ENCODE results near the gene ARID2. TPM values are rescaled to one million over a fixed set of nuclear protein-coding genes. Genes with fewer than 3 reads are reported as not detected.

The ARID2 gene
- total RNA-seq, 2 donors from 2014 or later: 31.0 to 32.0 TPM

DNA sequence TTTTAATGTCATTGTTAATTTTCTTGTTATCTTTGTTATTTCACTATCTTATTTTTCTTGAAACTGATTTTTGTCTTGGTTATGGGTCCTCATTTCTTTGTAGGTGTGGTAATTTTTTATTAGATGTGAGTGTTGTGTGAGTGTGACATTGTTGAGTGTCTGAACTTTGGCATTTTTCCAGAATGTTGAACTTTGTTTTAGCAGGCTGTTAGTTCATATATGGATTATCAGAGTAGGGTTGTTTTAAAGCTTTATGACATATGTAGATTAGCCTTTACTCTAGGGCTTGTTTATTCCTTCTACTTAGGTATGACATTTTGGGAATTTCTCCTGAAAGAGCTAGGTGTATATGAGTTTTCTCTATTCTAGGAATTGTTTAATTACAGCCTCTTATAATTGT lies 103.9 kb downstream of the ARID2 start:
- ATAC-seq (peak; percentile 96), DNase-seq (no peak)
- intact Hi-C loops (cut with DNase I, micrococcal nuclease): no loop called here

DNA sequence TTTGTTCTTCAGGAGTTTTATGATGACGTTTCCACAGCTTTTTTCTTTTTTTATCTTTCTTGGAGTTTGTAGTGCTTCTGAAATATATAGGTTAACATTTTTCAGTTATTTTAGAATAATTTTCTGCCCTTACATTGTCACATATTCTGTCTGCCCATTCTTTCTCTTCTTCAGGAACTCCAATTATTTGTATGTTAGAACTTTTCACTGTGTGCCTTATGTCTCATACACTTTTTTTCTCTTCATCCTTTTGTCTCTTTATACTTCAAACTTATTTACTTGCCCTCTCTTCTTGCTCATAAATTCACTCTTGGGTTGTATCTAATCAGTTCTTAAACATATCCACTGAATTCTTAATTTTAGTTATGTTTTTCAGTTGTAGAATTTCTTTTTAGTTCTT lies 105.3 kb downstream of the ARID2 start:
- no peak for DNase-seq
- intact Hi-C loops (cut with DNase I, micrococcal nuclease): no loop called here
- ATAC-seq: no peak

DNA sequence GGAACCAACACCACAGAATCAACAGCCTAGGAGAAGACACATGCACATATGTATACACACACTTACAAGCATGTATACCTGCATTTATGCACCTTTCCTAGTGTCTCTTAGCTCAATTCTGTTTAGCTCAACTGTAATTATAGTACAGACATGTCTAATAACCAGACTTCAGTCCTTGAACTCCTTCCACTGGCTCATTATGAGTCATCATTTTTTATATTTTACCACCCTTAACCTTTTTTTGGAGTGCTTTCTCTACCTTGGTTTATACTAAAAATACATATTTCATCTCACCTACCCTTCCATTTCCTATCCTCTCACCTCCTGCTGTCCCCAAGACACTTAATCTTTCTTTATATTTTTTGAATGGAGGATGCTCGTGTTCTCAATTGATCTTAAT lies 110.4 kb downstream of the ARID2 start:
- intact Hi-C loops (cut with DNase I, micrococcal nuclease): no loop called here
- no peak for ATAC-seq
- DNase-seq: no peak

DNA sequence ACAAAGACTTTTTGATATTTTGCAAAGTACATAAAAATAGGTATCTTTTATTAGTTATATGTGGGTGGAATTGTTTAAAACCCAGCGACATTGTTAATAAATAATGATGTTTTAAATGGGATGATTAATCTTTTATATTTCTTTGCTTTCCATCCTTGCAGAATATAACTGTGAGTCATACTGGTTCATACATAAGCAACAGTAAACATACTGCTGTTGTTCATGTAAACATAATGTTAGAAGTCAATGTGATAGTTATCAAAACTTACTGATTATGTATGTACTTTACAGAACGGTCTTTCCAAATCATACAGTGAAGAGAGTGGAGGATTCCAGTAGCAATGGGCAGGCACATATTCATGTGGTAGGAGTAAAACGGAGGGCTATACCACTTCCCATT lies 119.8 kb downstream of the ARID2 start:
- intact Hi-C loops (cut with DNase I, micrococcal nuclease): no loop called here
- DNase-seq (no peak), ATAC-seq (no peak)

DNA sequence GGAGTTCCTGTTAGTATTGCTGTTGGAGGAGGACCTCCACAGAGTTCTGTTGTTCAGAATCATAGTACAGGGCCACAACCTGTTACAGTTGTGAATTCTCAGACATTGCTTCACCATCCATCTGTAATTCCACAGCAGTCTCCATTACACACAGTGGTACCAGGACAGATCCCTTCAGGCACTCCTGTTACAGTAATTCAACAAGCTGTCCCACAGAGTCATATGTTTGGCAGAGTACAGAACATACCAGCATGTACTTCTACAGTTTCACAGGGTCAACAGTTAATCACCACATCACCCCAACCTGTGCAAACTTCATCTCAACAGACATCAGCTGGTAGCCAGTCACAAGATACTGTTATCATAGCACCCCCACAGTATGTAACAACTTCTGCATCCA lies 120.8 kb downstream of the ARID2 start:
- intact Hi-C loops (cut with DNase I, micrococcal nuclease): no loop called here
- DNase-seq (no peak), ATAC-seq (no peak)

DNA sequence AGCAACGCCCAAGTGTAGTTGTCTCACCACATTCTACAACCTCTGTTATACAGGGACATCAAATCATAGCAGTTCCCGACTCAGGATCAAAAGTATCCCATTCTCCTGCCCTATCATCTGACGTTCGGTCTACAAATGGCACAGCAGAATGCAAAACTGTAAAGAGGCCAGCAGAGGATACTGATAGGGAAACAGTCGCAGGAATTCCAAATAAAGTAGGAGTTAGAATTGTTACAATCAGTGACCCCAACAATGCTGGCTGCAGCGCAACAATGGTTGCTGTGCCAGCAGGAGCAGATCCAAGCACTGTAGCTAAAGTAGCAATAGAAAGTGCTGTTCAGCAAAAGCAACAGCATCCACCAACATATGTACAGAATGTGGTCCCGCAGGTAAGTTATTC lies 123.0 kb downstream of the ARID2 start:
- no peak for DNase-seq
- intact Hi-C loops (cut with DNase I, micrococcal nuclease): no loop called here
- ATAC-seq: no peak

DNA sequence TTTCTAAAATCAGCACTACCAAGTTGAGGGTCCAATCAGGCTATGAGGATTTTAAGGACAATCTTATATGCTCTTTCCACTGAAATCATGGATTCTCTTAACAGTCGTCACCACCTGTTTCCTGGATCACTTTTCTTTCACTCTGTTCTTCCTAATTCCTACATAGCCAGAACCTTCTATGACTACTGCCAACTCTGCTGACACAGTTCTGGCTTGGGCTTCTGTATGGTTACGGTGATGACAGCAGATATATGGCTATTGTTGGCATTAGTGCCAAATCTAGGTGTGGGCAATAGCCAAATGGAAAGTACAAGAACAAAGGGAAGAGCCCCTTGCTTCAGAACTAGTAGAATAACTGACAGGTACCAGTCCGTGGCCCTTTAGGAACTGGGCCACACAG lies 124.0 kb downstream of the ARID2 start:
- intact Hi-C loops (cut with DNase I, micrococcal nuclease): no loop called here
- ATAC-seq: no peak
- no peak for DNase-seq

DNA sequence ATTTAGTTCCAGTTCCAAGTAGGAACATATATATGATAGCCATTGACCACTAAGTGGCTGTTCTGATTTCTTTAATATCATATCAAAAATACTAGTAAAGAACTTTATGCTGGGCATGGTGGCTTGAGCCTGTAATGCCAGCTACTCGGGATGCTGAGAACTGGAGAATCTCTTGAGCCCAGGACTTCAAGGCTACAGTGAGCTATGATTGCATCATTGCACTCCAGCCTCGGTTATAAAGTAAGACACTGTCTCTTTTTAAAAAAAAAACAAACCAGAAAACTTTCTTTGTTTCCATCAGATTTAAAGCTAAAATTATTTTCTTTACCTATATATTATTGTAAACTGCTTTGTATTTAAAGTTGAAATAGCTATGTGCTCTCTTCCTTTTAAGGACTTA lies 133.8 kb downstream of the ARID2 start:
- intact Hi-C loops (cut with DNase I, micrococcal nuclease): no loop called here
- no peak for ATAC-seq
- DNase-seq: no peak

DNA sequence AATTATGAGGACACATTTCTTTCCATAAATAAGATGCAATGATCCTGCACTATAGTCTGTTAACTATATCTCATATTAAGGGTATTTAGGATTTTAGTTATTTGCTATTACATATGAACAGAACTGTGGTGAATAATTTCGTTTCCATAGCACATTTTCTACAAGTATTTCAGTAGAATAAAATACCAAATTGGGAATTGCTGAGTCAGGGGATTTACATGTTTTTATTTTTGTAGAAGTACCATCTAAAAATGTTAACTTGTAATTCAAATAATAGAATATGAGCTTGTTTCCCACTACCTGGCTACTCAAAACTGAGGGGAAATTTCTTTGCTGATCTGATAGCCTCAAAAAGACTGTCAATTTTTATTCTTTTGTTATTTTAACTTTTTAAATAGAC lies 136.8 kb downstream of the ARID2 start:
- DNase-seq (no peak), ATAC-seq (no peak)
- intact Hi-C loops (cut with DNase I, micrococcal nuclease): no loop called here

DNA sequence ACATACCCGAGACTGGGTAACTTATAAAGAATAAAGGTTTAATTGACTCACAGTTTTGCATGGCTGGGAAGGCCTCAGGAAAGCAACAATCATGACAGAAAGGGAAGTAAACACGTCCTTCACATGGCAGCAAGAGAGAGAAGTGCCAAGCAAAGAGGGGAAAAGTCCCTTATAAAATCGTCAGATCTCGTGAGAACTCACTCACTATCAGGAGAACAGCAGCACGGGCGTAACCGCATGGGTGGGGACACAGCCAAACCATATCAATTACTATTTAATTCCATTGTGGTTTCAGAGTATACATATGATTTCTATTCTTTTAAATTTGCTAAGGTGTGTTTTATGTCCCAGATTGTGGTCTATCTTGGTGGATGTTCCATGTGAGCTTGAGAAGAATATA lies 142.9 kb downstream of the ARID2 start:
- ATAC-seq: no peak
- intact Hi-C loops (cut with DNase I, micrococcal nuclease): no loop called here
- no peak for DNase-seq

DNA sequence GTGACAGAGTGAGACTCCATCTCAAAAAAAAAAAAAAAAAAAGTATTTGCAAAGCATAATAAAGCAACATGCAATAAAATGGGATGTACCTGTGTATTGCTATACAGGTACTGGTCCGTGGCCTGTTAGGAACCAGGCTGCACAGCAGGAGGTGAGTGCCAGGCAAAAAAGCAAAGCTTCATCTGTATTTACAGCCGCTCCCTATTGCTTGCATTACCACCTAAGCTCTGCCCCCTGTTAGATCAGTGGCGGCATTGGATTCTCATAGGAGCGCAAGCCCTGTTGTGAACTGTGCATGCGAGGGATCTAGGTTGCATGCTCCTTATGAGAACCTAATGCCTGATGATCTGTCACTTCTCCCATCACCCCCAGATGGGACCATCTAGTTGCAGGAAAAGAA lies 147.6 kb downstream of the ARID2 start:
- intact Hi-C loops (cut with DNase I, micrococcal nuclease): no loop called here
- no peak for DNase-seq

DNA sequence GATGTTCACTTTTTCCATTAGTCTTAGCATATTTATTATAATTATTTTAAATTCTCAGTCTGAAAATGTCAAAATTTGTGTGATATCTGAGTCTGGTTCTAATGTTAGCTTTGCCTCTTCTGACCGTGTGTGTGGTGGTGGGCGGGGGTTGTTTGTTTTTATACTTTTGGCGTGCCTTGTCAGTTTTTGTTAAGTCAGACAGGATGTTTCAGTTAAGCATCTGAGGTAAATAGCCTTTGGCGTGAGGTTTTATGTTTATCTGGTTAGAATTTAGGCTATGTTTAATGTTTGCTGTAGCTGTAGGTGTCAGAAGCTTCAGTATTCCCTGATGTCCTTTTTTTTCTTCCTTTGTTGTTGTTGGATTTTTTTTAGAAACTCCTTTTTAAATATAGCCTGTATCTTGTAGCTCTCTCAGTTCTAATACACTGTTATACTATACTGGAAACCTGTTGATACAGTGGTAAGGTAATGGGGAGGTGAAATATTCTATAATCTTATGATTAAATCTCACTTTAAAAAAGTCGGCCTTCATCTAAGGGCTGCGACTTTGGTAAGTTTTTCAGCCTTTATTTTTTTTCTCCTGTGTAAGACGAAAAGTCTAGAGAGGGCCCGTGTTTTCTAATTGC lies 149.2 kb downstream of the ARID2 start:
- ATAC-seq (no peak), DNase-seq (no peak)
- intact Hi-C loops (cut with DNase I, micrococcal nuclease): no loop called here

More for the DNA sequence above, 147.6 kb downstream of the ARID2 start:
- ATAC-seq: no peak

DNA sequence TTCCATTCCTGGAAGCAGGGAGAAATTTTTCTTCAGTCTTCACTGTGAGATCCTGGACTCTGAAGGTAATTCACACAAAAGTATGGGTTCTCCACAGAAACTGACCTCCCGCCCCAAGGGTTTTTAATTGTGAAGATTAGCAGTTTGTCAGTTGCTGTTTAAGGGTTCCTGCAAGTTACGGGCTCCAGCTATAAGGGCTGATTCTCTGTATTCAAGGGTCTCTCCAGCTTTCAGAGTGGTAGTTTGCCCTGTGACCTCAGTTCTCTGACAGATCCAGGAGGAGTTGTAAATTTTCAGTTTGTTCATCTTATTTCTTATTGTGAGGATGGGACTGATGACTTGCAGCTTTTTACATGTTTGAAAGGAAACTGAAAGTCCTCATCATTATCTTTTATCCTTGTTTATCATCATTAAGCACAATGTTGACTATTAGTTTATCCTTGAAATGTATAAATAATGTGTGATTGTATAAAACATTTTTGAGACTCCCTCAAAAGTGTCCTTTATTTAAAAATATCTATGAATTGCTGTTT lies 149.9 kb downstream of the ARID2 start:
- intact Hi-C loops (cut with DNase I, micrococcal nuclease): no loop called here
- no peak for DNase-seq
- ATAC-seq: no peak

DNA sequence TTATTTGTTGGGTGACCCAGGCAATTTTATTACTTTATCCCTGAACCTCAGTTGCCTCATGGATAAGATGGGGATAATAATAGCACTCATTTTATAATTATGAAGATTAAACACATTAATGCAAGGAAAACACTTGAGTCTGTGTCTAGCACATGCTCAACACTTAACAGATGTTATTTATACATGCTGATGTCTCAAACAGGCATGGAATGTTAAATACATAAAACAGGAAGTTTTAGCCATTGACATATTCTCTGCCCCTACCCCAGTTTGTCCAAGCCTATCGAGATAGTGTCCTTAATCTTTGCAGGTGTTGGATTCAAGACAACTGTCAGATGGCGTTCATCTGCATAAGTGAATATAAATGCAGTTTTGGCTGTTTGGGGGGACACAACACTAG lies 151.0 kb downstream of the ARID2 start:
- DNase-seq: no peak
- ATAC-seq: no peak
- intact Hi-C loops (cut with DNase I, micrococcal nuclease): no loop called here

DNA sequence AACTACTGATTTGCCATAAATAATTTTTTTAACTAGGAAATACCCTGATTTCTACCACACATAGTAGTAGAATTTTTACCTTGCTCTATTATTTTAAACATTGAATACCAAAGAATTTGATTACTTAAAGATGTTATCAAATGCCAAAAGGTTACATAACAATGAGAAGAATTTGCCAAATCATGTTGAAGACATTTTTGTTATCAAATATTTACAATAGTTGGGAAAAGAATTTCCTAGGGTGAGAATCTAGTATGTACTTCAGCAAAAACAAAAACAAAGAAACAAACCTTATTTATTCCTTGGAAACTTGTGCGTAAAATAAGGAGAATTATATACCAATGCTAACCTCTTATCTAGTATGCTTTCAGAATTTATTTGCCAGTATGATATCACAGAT lies 153.7 kb downstream of the ARID2 start:
- ATAC-seq: no peak
- intact Hi-C loops (cut with DNase I, micrococcal nuclease): no loop called here
- DNase-seq: no peak

DNA sequence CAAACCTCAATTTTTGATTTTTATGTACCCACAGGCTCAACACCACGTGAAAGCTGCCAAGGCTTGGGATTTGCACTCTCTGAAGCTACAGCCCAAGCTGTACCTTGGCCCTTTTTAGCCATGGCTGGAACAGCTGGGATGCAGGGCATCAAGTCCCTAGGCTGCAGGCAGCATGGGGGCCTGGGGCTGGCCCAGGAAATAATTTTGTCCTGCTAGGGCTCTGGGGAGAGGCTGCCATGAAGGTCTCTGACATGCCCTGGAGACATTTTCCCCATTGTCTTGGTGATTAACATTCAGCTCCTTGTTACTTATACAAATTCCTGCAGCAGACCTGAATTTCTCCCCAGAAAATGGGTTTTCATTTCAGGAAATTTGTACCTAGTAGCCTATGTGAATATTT lies 157.2 kb downstream of the ARID2 start:
- intact Hi-C loops (cut with DNase I, micrococcal nuclease): no loop called here
- DNase-seq (no peak), ATAC-seq (no peak)

DNA sequence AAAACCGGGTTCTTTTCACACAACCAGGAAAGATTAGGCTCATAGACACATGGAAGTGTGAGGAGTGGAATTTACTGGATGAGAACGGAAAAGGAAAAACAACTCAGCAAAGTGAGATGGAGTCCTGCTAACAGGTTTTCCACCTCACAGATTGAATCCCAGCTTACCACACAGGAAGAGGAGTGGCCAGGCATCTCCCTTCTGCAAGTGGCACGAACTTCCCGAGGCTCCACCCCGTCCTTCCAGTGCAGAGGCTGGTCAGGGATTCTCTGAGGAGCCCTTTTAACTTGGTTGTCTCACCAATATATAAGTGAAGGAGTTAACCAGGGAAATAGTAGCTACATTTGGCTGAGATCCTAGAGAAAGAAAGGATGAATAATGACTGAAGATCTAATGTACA lies 158.0 kb downstream of the ARID2 start:
- no peak for ATAC-seq
- no peak for DNase-seq
- intact Hi-C loops (cut with DNase I, micrococcal nuclease): no loop called here

DNA sequence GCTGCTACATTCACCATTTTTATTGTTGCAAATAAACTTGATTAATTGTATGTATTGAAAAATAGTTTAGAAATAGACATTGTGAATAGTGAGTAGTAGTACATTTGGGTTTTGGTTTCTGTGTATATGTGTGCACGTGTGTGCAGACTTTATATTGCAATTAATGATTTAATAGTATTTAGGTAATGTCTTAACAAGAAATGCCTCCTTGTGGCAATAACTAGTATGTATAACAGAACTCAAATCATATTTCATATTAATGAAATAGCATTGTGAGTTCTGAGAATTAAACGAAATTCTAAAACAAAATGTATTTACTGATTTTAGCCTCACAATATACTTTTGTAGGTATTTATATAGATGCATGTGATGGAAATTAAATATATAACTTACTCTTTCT lies 160.8 kb downstream of the ARID2 start:
- ATAC-seq: no peak
- no peak for DNase-seq
- intact Hi-C loops (cut with DNase I, micrococcal nuclease): no loop called here

DNA sequence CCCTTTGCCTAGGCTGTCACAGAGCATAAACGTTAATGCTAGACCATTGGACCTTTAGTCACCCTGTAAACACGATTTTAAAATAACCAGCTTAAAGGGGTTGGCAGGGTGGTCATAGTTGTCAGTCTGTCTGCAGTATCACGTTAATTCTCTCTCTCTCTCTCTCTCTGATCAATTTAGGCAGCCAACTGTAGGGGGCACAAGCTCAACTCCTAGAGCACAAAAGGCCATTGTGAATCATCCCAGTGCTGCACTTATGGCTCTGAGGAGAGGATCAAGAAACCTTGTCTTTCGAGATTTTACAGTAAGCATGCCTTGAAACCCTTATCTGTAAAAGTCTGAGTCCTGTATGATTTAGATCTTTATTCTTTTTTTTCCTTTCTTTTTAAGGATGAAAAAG lies 163.7 kb downstream of the ARID2 start:
- intact Hi-C loops (cut with DNase I, micrococcal nuclease): no loop called here
- ATAC-seq: no peak
- no peak for DNase-seq

DNA sequence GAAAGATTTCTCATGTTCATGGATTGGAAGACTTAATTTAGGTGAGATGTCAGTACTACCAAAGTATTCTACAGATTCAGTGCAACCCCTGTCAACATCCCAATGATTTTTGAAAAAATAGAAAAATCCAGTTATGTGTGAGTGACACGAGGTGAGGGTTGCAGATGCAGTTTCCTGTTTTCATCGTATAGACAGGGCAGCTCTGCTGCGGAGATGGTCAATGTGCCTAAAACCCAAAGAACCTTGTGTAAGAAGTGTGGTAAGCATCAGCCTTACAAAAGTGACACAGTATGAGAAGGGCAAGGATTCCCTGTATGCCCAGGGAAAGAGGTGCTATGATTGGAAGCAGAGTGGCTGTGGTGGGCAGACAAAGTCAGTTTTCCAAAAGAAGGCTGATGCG lies 166.5 kb downstream of the ARID2 start:
- DNase-seq (no peak), ATAC-seq (no peak)
- intact Hi-C loops (cut with DNase I, micrococcal nuclease): no loop called here

DNA sequence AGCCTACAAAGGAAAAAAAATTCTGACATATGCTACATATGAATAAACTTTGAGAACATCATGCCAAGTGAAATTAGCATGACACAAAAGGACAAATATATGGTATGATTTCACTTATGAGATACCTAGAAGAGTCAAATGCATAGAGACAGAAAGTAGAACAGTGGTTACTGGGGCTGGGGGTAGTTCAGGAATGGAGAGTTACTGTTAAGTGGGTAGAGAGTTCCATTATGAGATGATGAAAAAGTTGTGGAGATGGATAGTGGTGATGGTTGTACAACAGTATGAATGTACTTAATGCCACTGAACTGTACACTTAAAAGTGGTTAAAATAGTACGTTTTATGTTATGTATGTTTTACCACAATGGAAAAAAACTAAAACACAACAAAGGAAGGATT lies 168.6 kb downstream of the ARID2 start:
- DNase-seq (no peak), ATAC-seq (no peak)
- intact Hi-C loops (cut with DNase I, micrococcal nuclease): no loop called here

DNA sequence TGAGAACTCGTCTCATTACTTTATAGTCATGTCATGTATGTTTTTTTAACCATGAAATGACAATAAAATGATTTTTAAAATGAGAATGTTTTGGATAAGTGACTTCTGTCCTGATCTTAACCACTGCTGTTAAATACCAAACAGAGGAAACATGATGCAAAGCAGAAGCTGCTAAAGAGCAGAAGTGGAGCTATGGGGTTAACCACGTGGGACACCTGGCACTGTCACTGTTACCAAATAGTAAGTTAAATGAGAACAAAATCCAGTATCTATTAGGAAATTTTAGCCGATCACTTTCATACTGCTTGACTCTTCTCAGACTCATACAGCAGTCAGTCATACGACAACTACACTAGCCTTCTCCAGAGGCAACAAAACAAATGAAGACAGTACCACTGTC lies 178.4 kb downstream of the ARID2 start:
- intact Hi-C loops (cut with DNase I, micrococcal nuclease): no loop called here
- DNase-seq: no peak
- no peak for ATAC-seq

All from left colon (tissue), 2 donors.